Common myeloid progenitor, CD34-positive (primary cell): ENCODE results near the gene NMNAT2.
"Not testable (repeated sequence)": the region's sequence is repeated elsewhere in the genome, so short reads cannot be mapped to it uniquely, and the experiment has no call there.

Source experiments
- CTCF ChIA-PET: fragments of 350-600 bp; sonication (Branson Sonifier 250); formaldehyde crosslinking; loops from one replicate; lab custom pipeline; 2021; ENCODE audit warnings: antibody characterized with exemption; lab: Charles Lee
- POLR2A ChIA-PET: fragments of 350-600 bp; sonication (Branson Sonifier 250); formaldehyde crosslinking; loops from one replicate; lab custom pipeline; 2021; ENCODE audit warnings: antibody characterized with exemption; lab: Charles Lee
- DNase-seq, 3 donors: peaks; one replicate each; pipeline versions ENCODE4 v3.0.0 to v3.0.0-alpha.2; 2013
- H3K27ac ChIP-seq, 2 experiments: 1 replicate in 1 of 2; 2 replicates in 1 of 2; pipeline ENCODE4 v1.7.0; 2013; ENCODE audit warnings: inconsistent platforms in 2 of 2, low read length in 2 of 2, mild to moderate bottlenecking in 2 of 2, low read depth in 1 of 2, moderate library complexity in 1 of 2; ENCODE audit not compliant: severe bottlenecking in 2 of 2, insufficient read depth in 1 of 2, poor library complexity in 1 of 2
- H3K27me3 ChIP-seq, 5 experiments: replicated peaks in 2 of 5; 1 replicate in 3 of 5; 2 replicates in 2 of 5; pipeline versions ENCODE4 v1.6.1 to v1.7.0; 2013; ENCODE audit warnings: low read length in 4 of 5, mild to moderate bottlenecking in 2 of 5, moderate library complexity in 2 of 5, inconsistent platforms in 1 of 5; ENCODE audit not compliant: insufficient read depth in 5 of 5, control insufficient read depth in 4 of 5
- H3K36me3 ChIP-seq, 4 experiments: 1 replicate in 2 of 4; 2 replicates in 2 of 4; pipeline versions ENCODE4 v1.6.1 to v1.7.0; 2013; ENCODE audit warnings: low read length in 3 of 4, control low read depth in 1 of 4, mild to moderate bottlenecking in 1 of 4; ENCODE audit not compliant: control insufficient read depth in 4 of 4, insufficient read depth in 4 of 4
- H3K4me1 ChIP-seq, 4 experiments: 1 replicate in 3 of 4; 2 replicates in 1 of 4; pipeline versions ENCODE4 v1.6.1 to v1.7.1; 2013; ENCODE audit warnings: low read length in 3 of 4, mild to moderate bottlenecking in 3 of 4, control low read depth in 1 of 4, inconsistent platforms in 1 of 4, moderate library complexity in 1 of 4; ENCODE audit not compliant: control insufficient read depth in 4 of 4, insufficient read depth in 4 of 4; ENCODE audit errors: control extremely low read depth in 1 of 4
- H3K4me3 ChIP-seq, 7 experiments: 1 replicate in 4 of 7; 2 replicates in 3 of 7; pipeline versions ENCODE4 v1.5.1 to v1.7.0; 2013; ENCODE audit warnings: mild to moderate bottlenecking in 7 of 7, low read length in 6 of 7, moderate library complexity in 6 of 7, inconsistent platforms in 2 of 7, low read depth in 2 of 7, control low read depth in 1 of 7; ENCODE audit not compliant: insufficient read depth in 4 of 7, control insufficient read depth in 1 of 7; ENCODE audit errors: extremely low read depth in 1 of 7
- H3K9me3 ChIP-seq, 5 experiments: 1 replicate in 4 of 5; 2 replicates in 1 of 5; pipeline versions ENCODE4 v1.6.1 to v1.7.1; 2013; ENCODE audit warnings: low read length in 4 of 5, mild to moderate bottlenecking in 2 of 5, inconsistent platforms in 1 of 5, low read depth in 1 of 5, moderate library complexity in 1 of 5; ENCODE audit not compliant: control insufficient read depth in 4 of 5, insufficient read depth in 2 of 5; ENCODE audit errors: control extremely low read depth in 1 of 5
- WGBS: methylation state at CpG from one replicate; pipeline ENCODE4 v1.1.5; 2013; ENCODE audit not compliant: insufficient coverage; 5-methylcytosine and 5-hydroxymethylcytosine counted together

Gene NMNAT2

DNA sequence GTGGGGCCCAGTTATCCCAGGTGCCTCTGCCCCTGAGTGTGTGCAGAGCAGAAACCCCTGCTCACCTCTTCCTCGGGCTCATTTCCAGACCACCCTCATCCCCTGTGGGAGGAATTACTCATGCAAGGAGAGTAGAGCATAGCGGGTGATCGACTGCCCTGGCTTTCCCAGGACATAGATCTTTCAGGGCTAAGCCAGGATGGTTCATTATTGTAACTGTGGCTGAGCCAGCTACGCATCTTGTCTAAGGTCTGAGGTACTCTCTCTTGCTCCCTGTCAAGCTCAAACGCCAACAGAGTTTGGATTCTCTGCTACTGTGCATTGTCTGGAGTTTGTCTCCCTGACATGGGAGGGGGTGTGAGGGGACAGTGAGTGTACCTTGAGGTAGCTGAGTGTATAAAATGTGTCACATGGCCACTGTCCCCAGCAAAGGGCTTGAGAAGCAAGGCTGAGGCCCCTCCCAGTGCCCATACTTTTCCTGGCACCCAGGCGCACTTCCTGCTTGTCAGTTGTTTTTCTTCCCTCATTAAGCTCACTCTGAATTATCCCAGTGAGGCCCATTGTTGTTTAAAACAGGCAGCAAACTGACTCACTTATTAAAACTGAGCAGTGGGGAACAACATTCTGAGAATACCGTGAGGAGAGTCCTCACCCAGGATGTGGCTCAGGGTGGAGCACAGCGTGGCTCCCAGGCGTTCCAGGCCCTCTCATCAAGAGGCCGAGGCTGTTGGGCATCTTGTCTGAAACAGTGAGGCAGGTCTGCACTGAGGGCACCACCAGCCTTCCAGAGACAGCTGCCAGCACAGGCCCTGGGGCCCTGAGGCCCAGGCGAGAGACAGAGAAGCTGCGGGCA, 139.2 kb downstream of the NMNAT2 start:
- CTCF ChIA-PET = interaction anchor here (0.6 to 1.6 kb wide), 3 partner anchors 11 to 33 kb away, joined by 3 to 6 read pairs (median 3); no protein-coding TSS in a partner anchor
- no peak overlapping the region for H3K4me3 ChIP-seq
- H3K36me3 ChIP-seq = no peaks in the 10 kb centered on the region
- POLR2A ChIA-PET = no interaction called here
- peaks cover 0 to 3% (median 0%) of the 10 kb centered on the region in 5 experiments for H3K27me3 ChIP-seq
- 92% methylated on average over 12 of the region's 12 CpGs for WGBS
- H3K4me1 ChIP-seq = peaks cover 0 to 6% (median 3%) of the 10 kb centered on the region in 4 experiments
- H3K27ac ChIP-seq = no peak overlapping the region
- no peaks in the 10 kb centered on the region for H3K9me3 ChIP-seq
- DNase-seq = no peak

DNA sequence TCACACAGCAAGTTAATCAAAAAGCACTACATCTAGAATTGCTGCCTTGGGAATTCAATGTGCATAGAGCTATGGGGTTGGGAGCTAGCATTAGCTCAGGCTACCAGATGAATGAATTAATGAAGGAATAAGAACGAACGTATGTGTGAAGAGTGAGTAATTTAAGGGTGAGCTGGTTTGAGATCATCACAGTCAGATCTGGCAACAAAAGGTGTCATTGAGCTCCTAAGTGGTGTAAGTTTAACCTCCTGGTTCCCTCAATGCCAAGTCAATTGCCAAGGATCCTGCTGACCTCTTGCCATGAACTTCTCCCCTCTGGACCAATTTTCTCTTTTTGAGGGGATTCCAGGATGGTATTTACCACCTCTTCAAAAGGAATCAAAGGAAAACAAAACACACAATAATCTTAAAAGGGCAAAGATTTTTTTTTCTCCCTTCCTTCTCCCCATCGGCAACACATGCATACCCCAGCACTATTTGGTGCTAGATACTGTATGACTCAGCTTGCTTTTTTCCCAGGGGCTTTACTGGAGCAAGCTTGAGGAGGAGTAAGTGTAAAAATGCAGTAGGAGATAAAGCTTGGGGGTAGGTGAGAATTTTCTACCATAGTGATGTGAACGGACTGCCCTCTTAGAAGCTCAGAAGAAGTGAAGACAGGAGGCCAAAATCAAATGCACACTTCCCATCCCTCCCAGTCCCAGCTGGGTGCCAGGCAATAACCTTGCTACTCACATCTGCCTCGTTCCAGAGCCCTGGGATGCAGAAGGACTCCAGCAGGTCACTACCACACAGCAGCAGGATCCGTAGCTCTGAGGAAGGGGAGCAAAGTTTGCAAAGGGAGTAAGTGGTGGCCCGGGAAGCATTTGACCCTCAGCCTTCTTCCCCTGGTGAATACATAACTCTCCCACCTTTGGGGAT, 140.1 kb downstream of the NMNAT2 start:
- Histone ChIP-seq H3K4me3 (no peak overlapping the region), H3K27ac (no peak overlapping the region), H3K9me3 (no peaks in the 10 kb centered on the region), H3K27me3 (peaks cover 0 to 3% (median 0%) of the 10 kb centered on the region in 5 experiments), H3K4me1 (peaks cover 0 to 6% (median 3%) of the 10 kb centered on the region in 4 experiments), H3K36me3 (no peaks in the 10 kb centered on the region)
- POLR2A ChIA-PET = no interaction called here
- 90% methylated on average over 6 of the region's 7 CpGs for WGBS
- no peak for DNase-seq
- CTCF ChIA-PET = interaction anchor here (0.6 to 1.0 kb wide), 2 partner anchors 17 to 32 kb away, joined by 3 read pairs; no protein-coding TSS in a partner anchor

DNA sequence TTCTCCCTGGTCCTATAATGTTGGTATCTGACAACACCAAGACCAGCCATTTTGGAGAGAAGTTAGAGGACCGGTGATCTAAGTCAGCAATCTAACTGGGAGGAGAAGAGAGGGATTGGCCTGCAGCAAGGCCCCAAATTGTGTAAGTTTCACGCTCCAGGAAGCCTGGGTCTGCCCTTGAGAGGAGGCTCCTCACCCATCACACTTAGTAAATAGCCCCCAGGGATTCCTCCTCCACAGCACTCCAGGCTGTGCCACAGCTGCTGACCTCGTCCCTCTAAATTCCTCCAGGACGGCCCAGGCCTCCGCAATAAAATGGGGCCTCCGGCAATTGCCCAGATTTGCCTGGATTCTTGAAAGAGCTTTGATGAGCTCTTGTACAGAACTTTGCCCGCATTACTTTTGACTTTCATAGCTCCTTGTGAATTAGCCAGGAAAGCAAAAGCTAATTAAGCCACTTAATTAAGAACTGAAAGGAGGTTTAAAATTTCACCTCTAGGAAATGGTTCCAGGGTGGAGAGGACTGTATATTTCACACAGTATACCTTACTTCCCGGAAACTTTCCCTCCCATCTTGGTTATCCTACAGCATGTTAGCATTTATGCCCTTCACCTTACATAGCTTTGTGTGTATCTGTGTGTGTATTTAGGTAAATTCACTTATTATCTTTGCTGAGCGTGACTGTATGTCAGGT, 141.6 kb downstream of the NMNAT2 start:
- H3K27ac ChIP-seq = no peak overlapping the region
- DNase-seq = no peak
- POLR2A ChIA-PET = no interaction called here
- no peak overlapping the region for H3K4me3 ChIP-seq
- H3K4me1 ChIP-seq = peaks cover 0 to 6% (median 3%) of the 10 kb centered on the region in 4 experiments
- 95% methylated on average over 7 of the region's 9 CpGs for WGBS
- H3K36me3 ChIP-seq = no peaks in the 10 kb centered on the region
- CTCF ChIA-PET = interaction anchor here (0.6 to 0.7 kb wide), 2 partner anchors 29 to 97 kb away, joined by 3 to 4 read pairs; no protein-coding TSS in a partner anchor
- H3K27me3 ChIP-seq = peaks cover 0 to 2% (median 0%) of the 10 kb centered on the region in 5 experiments
- H3K9me3 ChIP-seq = no peaks in the 10 kb centered on the region

DNA sequence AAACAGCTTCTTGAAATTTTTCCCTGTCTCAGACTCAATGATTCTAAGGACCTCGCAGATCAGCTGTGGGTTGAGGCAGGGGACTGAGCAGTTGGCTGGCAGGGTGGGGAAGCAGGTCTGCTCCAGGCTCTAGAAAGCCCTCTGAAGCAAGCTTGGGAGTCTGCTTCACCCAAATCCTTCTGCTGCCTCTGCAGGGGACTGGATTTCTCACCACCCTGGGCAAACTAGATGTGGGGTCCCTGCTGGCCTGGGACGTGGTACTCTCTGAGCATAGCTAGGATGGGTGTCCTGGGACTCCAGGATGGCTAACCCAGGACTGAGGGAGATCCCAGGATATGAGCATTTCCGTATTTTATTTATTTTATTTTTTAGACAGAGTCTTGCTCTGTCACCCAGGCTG, 142.9 kb downstream of the NMNAT2 start:
- DNase-seq = no peak
- Histone ChIP-seq H3K4me1 (peaks cover 0 to 6% (median 3%) of the 10 kb centered on the region in 4 experiments), H3K36me3 (no peaks in the 10 kb centered on the region), H3K4me3 (no peak overlapping the region), H3K27ac (no peak overlapping the region), H3K27me3 (peaks cover 0 to 2% (median 0%) of the 10 kb centered on the region in 5 experiments), H3K9me3 (no peaks in the 10 kb centered on the region)
- ChIA-PET POLR2A (no interaction called here), CTCF (no interaction called here)
- WGBS = 100% methylated on average over 2 of the region's 3 CpGs

DNA sequence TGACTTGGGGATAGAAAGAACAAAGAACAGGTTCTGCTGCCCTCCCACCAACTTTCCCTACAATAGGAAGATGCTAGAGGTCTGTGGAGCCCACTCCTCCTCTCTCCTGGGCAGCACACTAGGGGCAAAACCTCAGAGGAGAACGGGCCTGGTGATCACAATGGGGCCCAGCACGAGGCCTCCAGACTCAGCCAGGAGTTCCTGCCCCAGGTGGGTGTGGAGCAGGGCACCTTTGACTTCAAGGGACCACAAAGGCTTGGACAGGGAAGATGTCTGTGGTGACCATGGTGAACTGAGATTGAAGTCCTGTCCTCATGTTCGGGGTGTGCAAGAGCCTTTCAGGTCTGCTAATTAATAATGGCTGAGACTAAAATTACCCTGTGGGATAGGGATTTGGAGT, 143.3 kb downstream of the NMNAT2 start:
- peaks cover 0 to 6% (median 3%) of the 10 kb centered on the region in 4 experiments for H3K4me1 ChIP-seq
- DNase-seq = no peak
- H3K27me3 ChIP-seq = peaks cover 0 to 2% (median 0%) of the 10 kb centered on the region in 5 experiments
- WGBS = 93% methylated on average over 3 of the region's 3 CpGs
- H3K9me3 ChIP-seq = no peaks in the 10 kb centered on the region
- ChIA-PET POLR2A (no interaction called here), CTCF (no interaction called here)
- no peaks in the 10 kb centered on the region for H3K36me3 ChIP-seq
- no peak overlapping the region for H3K4me3 ChIP-seq
- no peak overlapping the region for H3K27ac ChIP-seq

DNA sequence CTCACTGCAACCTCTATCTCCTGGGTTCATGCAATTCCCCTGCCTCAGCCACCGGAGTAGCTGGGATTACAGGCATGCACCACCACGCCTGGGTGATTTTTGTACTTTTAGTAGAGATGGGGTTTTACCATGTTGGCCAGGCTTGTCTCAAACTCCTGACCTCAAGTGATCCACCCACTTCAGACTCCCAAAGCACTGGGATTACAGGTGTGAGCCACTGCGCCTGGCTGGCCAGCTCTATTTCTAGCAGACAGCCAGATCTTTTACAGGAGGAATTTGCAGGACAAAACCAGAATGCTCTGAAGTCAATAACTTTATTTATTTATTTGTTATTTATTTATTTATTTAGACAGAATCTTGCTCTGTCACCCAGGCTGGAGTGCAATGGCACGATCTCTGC, 144.2 kb downstream of the NMNAT2 start:
- POLR2A ChIA-PET = not testable (repeated sequence)
- WGBS = 100% methylated on average over 2 of the region's 4 CpGs

More for the DNA sequence above, 144.2 kb downstream of the NMNAT2 start:
- H3K27ac ChIP-seq, H3K36me3 ChIP-seq, H3K27me3 ChIP-seq, H3K4me1 ChIP-seq, DNase-seq, H3K9me3 ChIP-seq, CTCF ChIA-PET, H3K4me3 ChIP-seq: not testable (repeated sequence)
